HL-60 (cell line): ENCODE measurements around the gene SIVA1.

ENCODE experiments used
- CTCF ChIP-seq: IDR thresholded peaks from one replicate; pipeline ENCODE4 v1.5.1; 2011; ENCODE audit warnings: low read length, control low read depth, inconsistent platforms; ENCODE audit not compliant: insufficient read depth
- GABPA ChIP-seq: IDR thresholded peaks from 2 replicates; pipeline ENCODE4 v1.6.1; 2012; ENCODE audit warnings: low read depth
- POLR2AphosphoS5 ChIP-seq: IDR thresholded peaks from 2 replicates; pipeline ENCODE4 v1.6.1; 2012; ENCODE audit warnings: low read depth

GRCh38 chr14:104808456-104808855, 55.5 kb downstream of the SIVA1 start:
- no peak for TF ChIP-seq CTCF
- no peak for TF ChIP-seq POLR2AphosphoS5
- no peak for TF ChIP-seq GABPA
